A375 (cell line): Measurements from ENCODE around the gene CREBZF. TPM values are rescaled to one million over a fixed set of nuclear protein-coding genes. Genes with fewer than 3 reads are reported as not detected.

ENCODE experiments used
- total RNA-seq: library from RNA; depleted of rRNA; stranded (reverse); fragments of >200 nt; shearing (Covaris generic); gene quantifications from 2 replicates; pipeline ENCODE4 v1.2.3, GENCODE V29; 2014; rRNA removed

CREBZF gene
- total RNA-seq, result 86.5 and 95.7 TPM in 2 replicates

GRCh38 chr11:85664615-85665481, at the start of gene CREBZF:
CREBZF (minus strand) TSS chr11:85665129; CDS start chr11:85664875, 254 bp downstream.

GRCh38 chr11:85685820-85686459, 21.0 kb upstream of the CREBZF start, which contains the start of gene CCDC89:
CCDC89 (minus strand) TSS chr11:85686195; CDS start chr11:85686130, 65 bp downstream.

DNA sequence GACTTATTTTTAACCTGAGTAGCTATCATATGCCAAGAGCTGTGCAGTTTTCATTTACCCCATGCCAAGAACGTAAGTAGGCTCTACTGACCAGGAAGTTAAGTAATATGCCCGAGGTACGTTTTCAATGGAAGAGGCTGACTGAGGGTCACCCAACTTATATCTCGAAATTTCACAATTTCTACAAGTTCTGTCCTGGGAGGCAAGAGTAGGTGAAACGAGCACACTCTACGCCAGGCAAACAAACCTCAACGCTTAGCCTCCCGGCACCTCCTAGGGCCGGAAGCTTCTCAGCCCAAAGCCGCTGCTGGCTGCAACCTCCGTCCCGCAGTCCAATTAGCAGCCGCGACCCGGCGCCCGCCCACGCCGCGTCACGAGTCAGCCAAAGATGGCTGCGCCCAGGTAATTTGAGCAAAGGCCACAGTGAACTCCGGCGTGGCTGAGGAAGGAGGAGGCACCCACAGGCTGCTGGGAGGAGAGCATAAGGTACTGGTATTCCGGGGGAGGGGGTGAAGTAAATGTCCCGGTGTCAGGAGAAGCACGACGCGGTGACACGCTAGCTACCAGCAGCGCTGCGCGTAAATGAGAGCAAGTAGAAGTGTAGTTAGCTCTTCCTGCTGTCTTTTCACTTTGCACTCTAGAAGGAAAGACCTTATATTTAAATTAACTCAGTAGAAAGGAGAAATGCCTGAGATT, 17.2 kb downstream of the CREBZF start, which contains the start of gene TMEM126A:
TSS of gene TMEM126A (plus strand) at position 364 of the 696 bp plus-strand sequence. CDS start 2,289 bp downstream, outside the sequence.

GRCh38 chr11:85627998-85628770, 36.7 kb downstream of the CREBZF start, which contains the start of gene TMEM126B:
TMEM126B (plus strand) TSS chr11:85628593; CDS start chr11:85628608, 15 bp downstream.

GRCh38 chr11:85627332-85627997, 37.5 kb downstream of the CREBZF start, which contains the start of gene DLG2:
DLG2 (minus strand) TSS chr11:85627344.

Other genes starting within 250 kb of the CREBZF start
- 1.1 and 2.0 TPM in 2 replicates for gene DLG2, start 37.8 kb downstream of the CREBZF start, total RNA-seq
- 34.2 and 53.1 TPM in 2 replicates for gene TMEM126B, start 36.5 kb downstream of the CREBZF start, total RNA-seq
- 21.5 and 34.8 TPM in 2 replicates for gene TMEM126A, start 17.2 kb downstream of the CREBZF start, total RNA-seq
- 0.08 TPM in 1 of 2 replicates, not detected in the other for gene CCDC89, start 21.1 kb upstream of the CREBZF start, total RNA-seq
- gene SYTL2, start 146.0 kb upstream of the CREBZF start, total RNA-seq, result 17.3 and 25.5 TPM in 2 replicates
- gene CCDC83, start 190.3 kb upstream of the CREBZF start, total RNA-seq, result not detected in 2 replicates